IMR-90 (cell line): ENCODE results near the gene NAALAD2. TPM values are rescaled to one million over a fixed set of nuclear protein-coding genes. Genes with fewer than 3 reads are reported as not detected.

Source experiments
- ATAC-seq: fragments of 200-7000 bp; cut with Tn5 transposase; 2 replicates; pipeline ENCODE4 v1.9.1; 2020; ENCODE audit warnings: low read depth, mild to moderate bottlenecking, moderate library complexity
- BruUV-seq: library from RNA; stranded (reverse); fragments of 400-500 nt; replicated peaks from 2 replicates; lab custom pipeline; 2021; lab: Mats Ljungman, UMichigan
- CTCF ChIA-PET: fragments of 300-600 bp; formaldehyde crosslinking; extraction: SDS; loops from one replicate; lab custom pipeline; 2021; ENCODE audit warnings: antibody characterized with exemption; lab: Yijun Ruan, JAX
- POLR2A ChIA-PET: fragments of 300-600 bp; sonication (Branson Sonifier 250); formaldehyde crosslinking; loops from one replicate; lab custom pipeline; 2022; ENCODE audit warnings: antibody characterized with exemption; ENCODE audit not compliant: unreplicated experiment; lab: Charles Lee
- DNase-seq: peaks from one replicate; pipeline ENCODE4 v3.0.0; 2013
- H2AFZ ChIP-seq: replicated peaks from 2 replicates; pipeline ENCODE3; 2013; ENCODE audit warnings: low read length, mild to moderate bottlenecking; ENCODE audit not compliant: poor library complexity
- H2AK5ac ChIP-seq: 2 replicates; pipeline ENCODE4 v1.6.1; 2013; ENCODE audit warnings: low read depth, low read length, inconsistent platforms
- H2AK9ac ChIP-seq: replicated peaks from 2 replicates; pipeline ENCODE3; 2013; ENCODE audit warnings: mild to moderate bottlenecking, low read depth, low read length, moderate library complexity; ENCODE audit not compliant: poor library complexity
- H2BK120ac ChIP-seq: 2 replicates; pipeline ENCODE4 v1.6.1; 2013; ENCODE audit warnings: low read depth, low read length, inconsistent platforms
- H2BK15ac ChIP-seq: 3 replicates; pipeline ENCODE4 v1.6.1; 2013; ENCODE audit warnings: low read depth, low read length, inconsistent platforms
- H2BK20ac ChIP-seq: 2 replicates; pipeline ENCODE4 v1.6.1; 2013; ENCODE audit warnings: low read depth, mild to moderate bottlenecking, inconsistent platforms, low read length, moderate library complexity
- H2BK5ac ChIP-seq: 2 replicates; pipeline ENCODE4 v1.6.1; 2013; ENCODE audit warnings: mild to moderate bottlenecking, low read depth, low read length, inconsistent platforms; ENCODE audit not compliant: poor library complexity, severe bottlenecking
- H3K14ac ChIP-seq: replicated peaks from 2 replicates; pipeline ENCODE4 v1.6.1; 2013; ENCODE audit warnings: low read depth, low read length, inconsistent platforms
- H3K18ac ChIP-seq: 2 replicates; pipeline ENCODE4 v1.6.1; 2013; ENCODE audit warnings: low read depth, low read length, control low read depth
- H3K23ac ChIP-seq: 2 replicates; pipeline ENCODE4 v1.6.1; 2013; ENCODE audit warnings: low read depth, low read length, inconsistent platforms
- H3K27ac ChIP-seq: 2 replicates; pipeline ENCODE4 v1.5.1; 2013; ENCODE audit warnings: mild to moderate bottlenecking, control low read depth, low read length; ENCODE audit not compliant: insufficient read depth
- H3K27me3 ChIP-seq: 2 replicates; pipeline ENCODE4 v1.6.1; 2013; ENCODE audit warnings: low read length; ENCODE audit not compliant: control insufficient read depth, insufficient read depth
- H3K36me3 ChIP-seq: 2 replicates; pipeline ENCODE4 v1.6.1; 2013; ENCODE audit warnings: low read length, mixed read lengths; ENCODE audit not compliant: control insufficient read depth, insufficient read depth
- H3K4ac ChIP-seq: 2 replicates; pipeline ENCODE4 v1.6.1; 2013; ENCODE audit warnings: low read depth, low read length, inconsistent platforms
- H3K4me1 ChIP-seq: 2 replicates; pipeline ENCODE4 v1.6.1; 2013; ENCODE audit warnings: low read length, mixed read lengths; ENCODE audit not compliant: control insufficient read depth, insufficient read depth
- H3K4me2 ChIP-seq: 2 replicates; pipeline ENCODE4 v1.6.1; 2013; ENCODE audit warnings: low read depth, mild to moderate bottlenecking, control low read depth, low read length, moderate library complexity
- H3K4me3 ChIP-seq: 2 replicates; pipeline ENCODE4 v1.5.1; 2013; ENCODE audit warnings: low read depth, mild to moderate bottlenecking, control low read depth, low read length, moderate library complexity; ENCODE audit not compliant: insufficient read depth
- H3K56ac ChIP-seq: 2 replicates; pipeline ENCODE4 v1.6.1; 2013; ENCODE audit warnings: low read length, inconsistent platforms; ENCODE audit not compliant: insufficient read depth; ENCODE audit errors: extremely low read depth
- H3K79me1 ChIP-seq, 2 experiments: 2 replicates each; pipeline ENCODE4 v1.6.1; 2013; ENCODE audit warnings: low read length in 2 of 2, inconsistent platforms in 1 of 2, low read depth in 1 of 2
- H3K9ac ChIP-seq: 2 replicates; pipeline ENCODE4 v1.6.1; 2013; ENCODE audit warnings: low read depth, low read length, control low read depth
- H3K9me1 ChIP-seq: 2 replicates; pipeline ENCODE4 v1.6.1; 2013; ENCODE audit warnings: low read length, inconsistent platforms; ENCODE audit not compliant: insufficient read depth
- H3K9me3 ChIP-seq: 2 replicates; pipeline ENCODE4 v1.6.1; 2013; ENCODE audit warnings: low read length; ENCODE audit not compliant: control insufficient read depth, insufficient read depth
- H4K20me1 ChIP-seq: 2 replicates; pipeline ENCODE4 v1.6.1; 2013; ENCODE audit warnings: low read length, inconsistent platforms; ENCODE audit not compliant: insufficient read depth
- H4K5ac ChIP-seq: 2 replicates; pipeline ENCODE4 v1.6.1; 2013; ENCODE audit warnings: mild to moderate bottlenecking, low read depth, low read length, control low read depth
- H4K8ac ChIP-seq, 2 experiments: 2 replicates each; pipeline ENCODE4 v1.6.1; 2013; ENCODE audit warnings: low read depth in 2 of 2, low read length in 2 of 2, control low read depth in 1 of 2, inconsistent platforms in 1 of 2
- H4K91ac ChIP-seq: 2 replicates; pipeline ENCODE4 v1.6.1; 2013; ENCODE audit warnings: low read depth, low read length, inconsistent platforms; ENCODE audit not compliant: insufficient read depth
- BHLHE40 ChIP-seq: fragments of 150-350 bp; IDR thresholded peaks from 2 replicates; pipeline ENCODE4 v1.6.1; 2016; ENCODE audit warnings: mild to moderate bottlenecking, low read depth, low read length
- RCOR1 ChIP-seq: IDR thresholded peaks from 2 replicates; pipeline ENCODE4 v1.6.1; 2012; ENCODE audit warnings: mild to moderate bottlenecking, low read length, improper control_type of control experiment; ENCODE audit not compliant: insufficient replicate concordance
- WGBS, 2 experiments: methylation state at CpG; one replicate each; pipeline versions ENCODE4 v1.1.5 to v1.1.7; 2013; ENCODE audit warnings: missing lambda C conversion rate in 2 of 2; ENCODE audit not compliant: insufficient read length in 1 of 2; ENCODE audit errors: extremely low coverage in 2 of 2; 5-methylcytosine and 5-hydroxymethylcytosine counted together
- dilution Hi-C: fragments of 300-500 bp; cut with HindIII; formaldehyde crosslinking; loops from one replicate; pipeline ENCODE4 v1.14.3; 2018; ENCODE audit warnings: low sequenced_read_pairs; ENCODE audit not compliant: unreplicated experiment
- in situ Hi-C: fragments of 300-500 bp; cut with MboI; formaldehyde crosslinking; loops from 3 replicates; pipeline ENCODE4 v1.14.3; 2019; ENCODE audit warnings: low sequenced_read_pairs, inconsistent platforms, mixed read lengths
- intact Hi-C: fragments of 100-400 bp; cut with micrococcal nuclease; formaldehyde crosslinking; loops from 2 replicates; pipeline ENCODE4 v1.10.0; 2022
- polyA plus RNA-seq, 3 experiments: library from polyadenylated mRNA; depleted of rRNA; stranded (reverse); fragments of >200 nt; gene quantifications; 2 replicates each; pipeline ENCODE4 v1.2.3, GENCODE V29; 2012; ENCODE audit warnings: low replicate concordance in 1 of 3
- total RNA-seq: library from RNA; depleted of rRNA; stranded (reverse); fragments of >200 nt; gene quantifications from 2 replicates; pipeline ENCODE4 v1.2.3, GENCODE V29; 2012
- TF ChIP-seq, protein P1 (sequence below): fragments of 150-350 bp; IDR thresholded peaks from 2 replicates; pipeline ENCODE4 v1.6.1; 2016; ENCODE audit warnings: low read depth, mild to moderate bottlenecking, low read length, moderate library complexity, borderline replicate concordance

NAALAD2 gene
- total and polyA plus RNA-seq, 2 of the 4 experiments (the other 2 are of a cell fraction): under 0.01 to 0.09 TPM

DNA sequence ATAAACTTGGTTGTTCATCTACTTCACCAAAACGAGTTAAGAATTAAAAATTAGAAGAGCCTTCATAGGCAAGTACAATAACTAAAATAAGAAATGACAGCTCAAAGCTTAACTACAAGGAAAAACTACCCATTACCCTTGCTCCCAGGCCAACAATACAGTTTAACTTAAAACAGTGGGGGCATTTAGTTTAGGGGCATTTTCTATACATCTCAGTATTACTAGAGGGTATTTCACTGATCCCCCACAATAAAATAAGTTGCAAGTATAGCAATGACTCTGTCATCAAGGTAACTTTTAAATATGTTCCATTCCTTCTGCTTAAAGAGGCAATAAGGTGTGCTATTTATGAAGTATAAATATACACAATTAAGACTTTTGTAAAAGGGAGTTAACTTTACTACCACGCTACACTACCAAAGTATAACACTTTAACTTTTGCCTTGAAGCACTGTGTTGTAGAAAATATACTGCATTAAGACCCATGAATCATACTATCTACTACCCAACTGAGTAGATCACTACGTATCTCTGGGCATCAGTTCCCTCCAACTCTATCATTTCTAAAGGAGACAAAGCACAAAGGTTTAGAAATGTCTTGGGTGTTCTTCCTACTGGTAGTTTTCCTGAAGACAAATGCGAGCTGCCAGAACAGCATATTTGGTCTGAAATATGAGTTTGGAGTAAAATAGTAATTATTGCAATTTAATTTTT, 58.6 kb downstream of the NAALAD2 start:
- H3K9ac ChIP-seq: no peak overlapping the region
- POLR2A ChIA-PET: no interaction called here
- H2AK9ac ChIP-seq: no peak overlapping the region
- H3K27me3 ChIP-seq: no peaks in the 10 kb centered on the region
- no peak overlapping the region for H3K4me2 ChIP-seq
- no peak overlapping the region for H2AFZ ChIP-seq
- no peak overlapping the region for H3K56ac ChIP-seq
- dilution Hi-C loops: no loop called here
- H2BK120ac ChIP-seq: no peak overlapping the region
- no peak overlapping the region for H2BK20ac ChIP-seq
- H3K18ac ChIP-seq: no peak overlapping the region
- no peaks in the 10 kb centered on the region for H3K9me3 ChIP-seq
- H2BK15ac ChIP-seq: no peak overlapping the region
- H3K36me3 ChIP-seq: no peaks in the 10 kb centered on the region
- H3K27ac ChIP-seq: no peak overlapping the region
- H4K5ac ChIP-seq: no peak overlapping the region
- no peak overlapping the region for H3K4ac ChIP-seq
- H3K79me1 ChIP-seq: no peaks in the 10 kb centered on the region
- H3K4me1 ChIP-seq: no peaks in the 10 kb centered on the region
- no peak overlapping the region for H3K14ac ChIP-seq
- intact Hi-C loops: no loop called here
- no peak overlapping the region for H2AK5ac ChIP-seq
- in situ Hi-C loops: no loop called here
- H3K9me1 ChIP-seq: no peaks in the 10 kb centered on the region
- CTCF ChIA-PET: interaction anchor here (0.9 kb wide), 1 partner anchor 12 kb away, joined by 3 read pairs; no protein-coding TSS in a partner anchor
- H4K20me1 ChIP-seq: no peaks in the 10 kb centered on the region
- BruUV-seq: no TSS peak
- no peak overlapping the region for H3K4me3 ChIP-seq
- no peak overlapping the region for H2BK5ac ChIP-seq
- H4K8ac ChIP-seq: no peak overlapping the region
- ATAC-seq (no peak), DNase-seq (no peak)
- no peak overlapping the region for H4K91ac ChIP-seq
- no peak overlapping the region for H3K23ac ChIP-seq
- TF ChIP-seq, protein P1, sequence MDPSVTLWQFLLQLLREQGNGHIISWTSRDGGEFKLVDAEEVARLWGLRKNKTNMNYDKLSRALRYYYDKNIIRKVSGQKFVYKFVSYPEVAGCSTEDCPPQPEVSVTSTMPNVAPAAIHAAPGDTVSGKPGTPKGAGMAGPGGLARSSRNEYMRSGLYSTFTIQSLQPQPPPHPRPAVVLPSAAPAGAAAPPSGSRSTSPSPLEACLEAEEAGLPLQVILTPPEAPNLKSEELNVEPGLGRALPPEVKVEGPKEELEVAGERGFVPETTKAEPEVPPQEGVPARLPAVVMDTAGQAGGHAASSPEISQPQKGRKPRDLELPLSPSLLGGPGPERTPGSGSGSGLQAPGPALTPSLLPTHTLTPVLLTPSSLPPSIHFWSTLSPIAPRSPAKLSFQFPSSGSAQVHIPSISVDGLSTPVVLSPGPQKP: no peak
- TF ChIP-seq BHLHE40: no peak
- no peak for TF ChIP-seq RCOR1
- WGBS, 2 experiments: no CpG with 5 or more reads among the region's 4 CpGs
